Activated naive CD4-positive, alpha-beta T cell treated with anti-CD3 and anti-CD28 coated beads, Interleukin-2, amount 50 U/mL, for 72 hours (primary cell): ENCODE results near the gene TSPAN5. TPM values are rescaled to one million over a fixed set of nuclear protein-coding genes. Genes with fewer than 3 reads are reported as not detected.

Source experiments
- ATAC-seq, 2 donors: fragments of 150-1000 bp; cut with Tn5 transposase; 2 replicates each; pipeline ENCODE4 v1.10.0; 2021; ENCODE audit warnings: mild to moderate bottlenecking in 2 of 2, moderate library complexity in 2 of 2
- DNase-seq, 2 donors: peaks; one replicate each; pipeline ENCODE4 v3.0.0; 2021 to 2022; ENCODE audit warnings: low spot score in 2 of 2
- H3K27ac Mint-ChIP-seq, 2 donors: one replicate each; pipeline ENCODE4 v1.8.0; 2022; ENCODE audit warnings: mild to moderate bottlenecking in 2 of 2, mixed read lengths in 2 of 2
- H3K36me3 Mint-ChIP-seq, 2 donors: one replicate each; pipeline ENCODE4 v1.8.0; 2022; ENCODE audit warnings: mixed read lengths in 2 of 2
- H3K9me3 Mint-ChIP-seq, 2 donors: one replicate each; pipeline ENCODE4 v1.8.0; 2022; ENCODE audit warnings: mixed read lengths in 2 of 2
- total RNA-seq, 2 donors: library from RNA; stranded (reverse); gene quantifications; one replicate each; pipeline ENCODE4 v1.2.3, GENCODE V29; 2022

TSPAN5 gene
- total RNA-seq, 2 donors from 2014 or later: 11.0 to 26.7 TPM

- Mint-ChIP-seq H3K9me3 (no peaks in the 10 kb centered on the region), H3K36me3 (no peaks in the 10 kb centered on the region), H3K27ac (peak overlapping the region; percentile 43 to 70)
- ATAC-seq: no peak
- no peak for DNase-seq
Observed at GRCh38 chr4:98639108-98639507, 19.3 kb downstream of the TSPAN5 start.

GRCh38 chr4:98638661-98639060, 19.8 kb downstream of the TSPAN5 start:
- Mint-ChIP-seq H3K9me3 (no peaks in the 10 kb centered on the region), H3K36me3 (peaks cover 0 to 1% of the 10 kb centered on the region in 2 donors), H3K27ac (no peak overlapping the region)
- ATAC-seq: no peak
- no peak for DNase-seq

GRCh38 chr4:98634061-98634460, 24.4 kb downstream of the TSPAN5 start:
- DNase-seq (no peak), ATAC-seq (no peak)
- Mint-ChIP-seq H3K36me3 (peaks cover 0 to 6% of the 10 kb centered on the region in 2 donors), H3K27ac (no peak overlapping the region), H3K9me3 (no peaks in the 10 kb centered on the region)

- no peaks in the 10 kb centered on the region for H3K9me3 Mint-ChIP-seq
- no peak for DNase-seq
Observed at GRCh38 chr4:98633159-98633558, 25.3 kb downstream of the TSPAN5 start.

GRCh38 chr4:98632258-98632657, 26.2 kb downstream of the TSPAN5 start:
- no peak for ATAC-seq
- Mint-ChIP-seq H3K27ac (peak overlapping the region; percentile 24 to 35), H3K9me3 (no peaks in the 10 kb centered on the region), H3K36me3 (peaks cover 0 to 6% of the 10 kb centered on the region in 2 donors)
- no peak for DNase-seq

More at GRCh38 chr4:98633159-98633558, 25.3 kb downstream of the TSPAN5 start:
- no peak for ATAC-seq
- Mint-ChIP-seq H3K36me3 (peaks cover 0 to 6% of the 10 kb centered on the region in 2 donors), H3K27ac (peak overlapping the region in 1 of 2 donors; percentile 35)

GRCh38 chr4:98631506-98631905, 26.9 kb downstream of the TSPAN5 start:
- Mint-ChIP-seq H3K27ac (no peak overlapping the region), H3K9me3 (no peaks in the 10 kb centered on the region), H3K36me3 (peaks cover 0 to 6% of the 10 kb centered on the region in 2 donors)
- ATAC-seq: no peak
- DNase-seq: no peak

GRCh38 chr4:98630737-98631454, 27.5 kb downstream of the TSPAN5 start:
- Mint-ChIP-seq H3K9me3 (no peaks in the 10 kb centered on the region), H3K27ac (no peak overlapping the region), H3K36me3 (peaks cover 0 to 6% of the 10 kb centered on the region in 2 donors)
- DNase-seq (no peak), ATAC-seq (no peak)

GRCh38 chr4:98627531-98628257, 30.7 kb downstream of the TSPAN5 start:
- DNase-seq: no peak
- peak overlapping the region in 1 of 2 donors; percentile 29 for H3K27ac Mint-ChIP-seq
- no peaks in the 10 kb centered on the region for H3K36me3 Mint-ChIP-seq
- no peak for ATAC-seq
- H3K9me3 Mint-ChIP-seq: no peaks in the 10 kb centered on the region

- Mint-ChIP-seq H3K36me3 (no peaks in the 10 kb centered on the region), H3K27ac (peak overlapping the region in 1 of 2 donors; percentile 40), H3K9me3 (no peaks in the 10 kb centered on the region)
- peak; percentile 50 to 92 for ATAC-seq
- no peak for DNase-seq
Observed at GRCh38 chr4:98626350-98626749, 32.1 kb downstream of the TSPAN5 start.

GRCh38 chr4:98625920-98626319, 32.5 kb downstream of the TSPAN5 start:
- Mint-ChIP-seq H3K27ac (peak overlapping the region in 1 of 2 donors; percentile 40), H3K9me3 (no peaks in the 10 kb centered on the region), H3K36me3 (no peaks in the 10 kb centered on the region)
- ATAC-seq: no peak
- DNase-seq: no peak

- no peak for DNase-seq
Observed at GRCh38 chr4:98625399-98625798, 33.0 kb downstream of the TSPAN5 start.

GRCh38 chr4:98624642-98625041, 33.8 kb downstream of the TSPAN5 start:
- ATAC-seq (no peak), DNase-seq (no peak)
- Mint-ChIP-seq H3K36me3 (no peaks in the 10 kb centered on the region), H3K27ac (no peak overlapping the region), H3K9me3 (no peaks in the 10 kb centered on the region)

More at GRCh38 chr4:98625399-98625798, 33.0 kb downstream of the TSPAN5 start:
- H3K27ac Mint-ChIP-seq: no peak overlapping the region
- ATAC-seq: peak in 1 of 2 donors; percentile 29
- no peaks in the 10 kb centered on the region for H3K9me3 Mint-ChIP-seq
- H3K36me3 Mint-ChIP-seq: no peaks in the 10 kb centered on the region

- no peak for ATAC-seq
- no peak for DNase-seq
- Mint-ChIP-seq H3K27ac (no peak overlapping the region), H3K36me3 (no peaks in the 10 kb centered on the region), H3K9me3 (no peaks in the 10 kb centered on the region)
Observed at GRCh38 chr4:98624144-98624543, 34.3 kb downstream of the TSPAN5 start.

- Mint-ChIP-seq H3K36me3 (no peaks in the 10 kb centered on the region), H3K27ac (no peak overlapping the region), H3K9me3 (no peaks in the 10 kb centered on the region)
- DNase-seq: no peak
- no peak for ATAC-seq
Observed at GRCh38 chr4:98623126-98623802, 35.1 kb downstream of the TSPAN5 start.

GRCh38 chr4:98620087-98620784, 38.2 kb downstream of the TSPAN5 start:
- Mint-ChIP-seq H3K27ac (no peak overlapping the region), H3K9me3 (no peaks in the 10 kb centered on the region), H3K36me3 (no peaks in the 10 kb centered on the region)
- ATAC-seq (no peak), DNase-seq (no peak)

GRCh38 chr4:98619180-98619579, 39.2 kb downstream of the TSPAN5 start:
- Mint-ChIP-seq H3K27ac (no peak overlapping the region), H3K9me3 (no peaks in the 10 kb centered on the region), H3K36me3 (no peaks in the 10 kb centered on the region)
- ATAC-seq (no peak), DNase-seq (no peak)

- no peaks in the 10 kb centered on the region for H3K36me3 Mint-ChIP-seq
- ATAC-seq (no peak), DNase-seq (no peak)
- H3K9me3 Mint-ChIP-seq: no peaks in the 10 kb centered on the region
- H3K27ac Mint-ChIP-seq: no peak overlapping the region
Observed at GRCh38 chr4:98618680-98619079, 39.7 kb downstream of the TSPAN5 start.
